Measurements from ENCODE around the gene PRELID1. TPM values are rescaled to one million over a fixed set of nuclear protein-coding genes. Genes with fewer than 3 reads are reported as not detected.
"Not testable (repeated sequence)": the region's sequence is repeated elsewhere in the genome, so short reads cannot be mapped to it uniquely, and the experiment has no call there.

Gene PRELID1
- total RNA-seq, 2 donors from 2014 or later = 310 to 360 TPM

DNA sequence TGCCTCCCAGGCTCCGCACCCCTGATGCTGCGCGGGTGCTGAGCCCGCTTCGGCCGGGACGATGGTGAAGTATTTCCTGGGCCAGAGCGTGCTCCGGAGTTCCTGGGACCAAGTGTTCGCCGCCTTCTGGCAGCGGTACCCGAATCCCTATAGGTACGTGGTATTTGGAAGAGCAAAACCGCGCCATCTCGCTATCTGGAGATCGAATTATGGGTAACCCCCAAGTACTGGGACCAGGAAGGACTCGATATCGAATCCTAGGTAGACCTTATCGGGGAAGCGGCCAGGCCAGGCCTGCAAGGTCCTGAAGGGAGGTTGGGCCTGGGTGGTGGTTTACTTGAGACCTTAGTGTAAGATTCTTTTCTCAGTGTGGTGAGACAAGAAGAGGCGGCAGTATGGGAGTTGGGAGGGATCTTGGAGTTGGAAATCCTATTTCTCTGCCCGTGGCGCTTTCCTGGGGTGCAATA is 359 bp downstream of the PRELID1 start:
- Mint-ChIP-seq H3K4me3 (peak overlapping the region; percentile 96), H3K4me1 (ENCODE audit: low read depth in 2 of 2) (peaks cover 65 to 78% of the 10 kb centered on the region in 2 donors), H3K27me3 (no peaks in the 10 kb centered on the region), H3K9me3 (no peaks in the 10 kb centered on the region), H3K27ac (peak overlapping the region; percentile 82 to 83), H3K36me3 (peaks cover 4% of the 10 kb centered on the region)
- DNase-seq (ENCODE audit: low spot score) = no peak
- ATAC-seq = no peak

DNA sequence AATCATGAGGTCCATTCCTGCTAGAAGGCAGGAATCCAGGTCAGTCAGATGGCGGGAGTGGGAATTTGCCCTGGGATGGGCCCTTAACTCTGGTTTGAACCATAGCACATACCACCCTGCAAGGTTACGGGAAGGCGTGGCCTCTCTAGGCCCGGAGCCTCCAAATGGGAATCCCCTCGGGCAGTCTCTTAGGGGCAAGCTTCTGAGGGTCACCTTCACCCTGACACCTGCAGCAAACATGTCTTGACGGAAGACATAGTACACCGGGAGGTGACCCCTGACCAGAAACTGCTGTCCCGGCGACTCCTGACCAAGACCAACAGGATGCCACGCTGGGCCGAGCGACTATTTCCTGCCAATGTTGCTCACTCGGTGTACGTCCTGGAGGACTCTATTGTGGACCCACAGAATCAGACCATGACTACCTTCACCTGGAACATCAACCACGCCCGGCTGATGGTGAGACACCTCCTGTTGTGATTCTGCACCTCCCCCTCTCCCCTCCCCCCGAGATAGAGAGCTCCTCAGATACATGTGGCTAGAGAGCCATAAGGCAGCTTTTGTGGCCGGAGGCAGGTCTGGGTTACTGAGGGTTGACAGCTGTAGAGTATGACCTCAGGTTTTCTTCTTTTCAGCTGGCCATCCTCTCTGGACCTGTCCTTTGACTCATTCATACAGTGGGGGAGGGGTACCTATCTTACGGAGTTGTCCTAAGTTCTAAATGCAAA is 957 bp downstream of the PRELID1 start:
- Mint-ChIP-seq H3K4me3 (peak overlapping the region; percentile 96), H3K9me3 (no peaks in the 10 kb centered on the region), H3K4me1 (ENCODE audit: low read depth in 2 of 2) (peaks cover 66 to 78% of the 10 kb centered on the region in 2 donors), H3K27ac (peak overlapping the region; percentile 82 to 83), H3K36me3 (peaks cover 4% of the 10 kb centered on the region), H3K27me3 (no peaks in the 10 kb centered on the region)
- DNase-seq (ENCODE audit: low spot score) (no peak), ATAC-seq (no peak)

- H3K9me3 Mint-ChIP-seq = not testable (repeated sequence)
Measured at GRCh38 chr5:177306103-177306640, 2.6 kb downstream of the PRELID1 start.

GRCh38 chr5:177306674-177307543 is 3.3 kb downstream of the PRELID1 start:
- Mint-ChIP-seq H3K4me1 (ENCODE audit: low read depth in 2 of 2) (peaks cover 59 to 68% of the 10 kb centered on the region in 2 donors), H3K36me3 (peaks cover 4% of the 10 kb centered on the region), H3K9me3 (no peaks in the 10 kb centered on the region), H3K27me3 (no peaks in the 10 kb centered on the region), H3K4me3 (peak overlapping the region; percentile 96), H3K27ac (peak overlapping the region; percentile 82 to 83)
- DNase-seq (ENCODE audit: low spot score) = peak; percentile 71
- peak in 1 of 2 donors; percentile 17 for ATAC-seq

More at GRCh38 chr5:177306103-177306640, 2.6 kb downstream of the PRELID1 start:
- not testable (repeated sequence) for DNase-seq (ENCODE audit: low spot score); H3K27me3 Mint-ChIP-seq; ATAC-seq; H3K36me3 Mint-ChIP-seq
- H3K4me3 Mint-ChIP-seq = peak overlapping the region; percentile 96
- peaks cover 62 to 75% of the 10 kb centered on the region in 2 donors for H3K4me1 Mint-ChIP-seq (ENCODE audit: low read depth in 2 of 2)
- peak overlapping the region; percentile 82 to 83 for H3K27ac Mint-ChIP-seq

DNA sequence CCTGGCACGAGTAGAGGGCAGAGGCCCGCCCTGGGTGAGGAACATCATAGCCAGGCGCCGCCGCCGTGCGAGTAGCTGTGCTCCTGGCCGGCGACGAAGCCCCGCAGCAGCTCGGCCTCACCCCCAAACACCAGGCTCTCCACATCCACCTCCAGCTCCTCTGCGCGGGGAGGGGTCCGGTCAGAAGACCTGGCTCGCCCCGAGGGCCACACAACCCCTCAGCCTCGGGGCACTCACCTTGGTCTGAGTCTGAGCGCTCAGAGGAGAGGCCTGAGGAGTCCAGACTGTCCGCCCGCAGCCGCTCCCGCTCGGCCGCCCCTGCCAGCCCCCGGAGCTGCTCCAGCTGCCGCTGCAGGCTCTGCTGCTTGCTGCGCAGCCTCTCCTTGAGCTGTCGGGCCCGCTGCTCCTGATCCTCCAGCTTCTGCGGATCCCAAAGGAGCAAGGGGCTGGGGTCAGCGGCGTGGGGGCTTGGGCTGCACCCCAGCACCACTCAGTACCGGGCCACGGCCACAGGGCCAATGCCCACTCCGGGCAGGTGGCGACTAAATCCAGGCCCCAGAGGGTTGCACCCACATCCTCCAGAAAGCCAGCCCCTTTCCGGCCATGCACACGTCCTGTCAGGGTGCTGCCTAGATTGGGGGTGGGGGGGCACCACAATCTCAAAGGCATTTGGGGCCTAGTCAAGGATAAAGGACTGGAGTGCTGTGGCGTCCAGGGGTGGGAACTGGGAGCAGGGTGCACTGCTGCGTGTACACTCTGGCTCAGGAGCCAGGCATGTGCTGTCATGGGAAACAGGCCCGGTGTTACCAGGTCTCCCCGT is 4.2 kb downstream of the PRELID1 start:
- ATAC-seq = no peak
- Mint-ChIP-seq H3K9me3 (no peaks in the 10 kb centered on the region), H3K4me3 (no peak overlapping the region), H3K27ac (peak overlapping the region in 1 of 2 donors; percentile 82), H3K4me1 (ENCODE audit: low read depth in 2 of 2) (peaks cover 56 to 61% of the 10 kb centered on the region in 2 donors), H3K36me3 (peaks cover 4% of the 10 kb centered on the region), H3K27me3 (no peaks in the 10 kb centered on the region)
- no peak for DNase-seq (ENCODE audit: low spot score)

- no peaks in the 10 kb centered on the region for H3K9me3 Mint-ChIP-seq
- DNase-seq (ENCODE audit: low spot score) = no peak
- H3K27ac Mint-ChIP-seq = peak overlapping the region; percentile 45 to 63
- H3K4me3 Mint-ChIP-seq = peak overlapping the region; percentile 71
- peaks cover 57 to 58% of the 10 kb centered on the region in 2 donors for H3K4me1 Mint-ChIP-seq (ENCODE audit: low read depth in 2 of 2)
- ATAC-seq = no peak
- H3K36me3 Mint-ChIP-seq = peaks cover 4% of the 10 kb centered on the region
- H3K27me3 Mint-ChIP-seq = no peaks in the 10 kb centered on the region
Measured at GRCh38 chr5:177308740-177309139, 5.1 kb downstream of the PRELID1 start.

- H3K27ac Mint-ChIP-seq = peak overlapping the region; percentile 45 to 63
- H3K36me3 Mint-ChIP-seq = peaks cover 4% of the 10 kb centered on the region
- ATAC-seq = peak in 1 of 2 donors; percentile 15
- no peaks in the 10 kb centered on the region for H3K9me3 Mint-ChIP-seq
- no peaks in the 10 kb centered on the region for H3K27me3 Mint-ChIP-seq
- DNase-seq (ENCODE audit: low spot score) = peak; percentile 79
- peak overlapping the region; percentile 71 for H3K4me3 Mint-ChIP-seq
- H3K4me1 Mint-ChIP-seq (ENCODE audit: low read depth in 2 of 2) = peaks cover 53 to 54% of the 10 kb centered on the region in 2 donors
Measured at GRCh38 chr5:177309351-177310191, 6.0 kb downstream of the PRELID1 start.

GRCh38 chr5:177310332-177310731 is 6.7 kb downstream of the PRELID1 start:
- Mint-ChIP-seq H3K36me3 (peaks cover 4% of the 10 kb centered on the region), H3K4me1 (ENCODE audit: low read depth in 2 of 2) (peaks cover 46 to 47% of the 10 kb centered on the region in 2 donors), H3K4me3 (peak overlapping the region; percentile 96), H3K27ac (peak overlapping the region; percentile 55 to 71), H3K9me3 (no peaks in the 10 kb centered on the region), H3K27me3 (no peaks in the 10 kb centered on the region)
- ATAC-seq (no peak), DNase-seq (ENCODE audit: low spot score) (no peak)

- peak overlapping the region; percentile 55 to 71 for H3K27ac Mint-ChIP-seq
- no peaks in the 10 kb centered on the region for H3K9me3 Mint-ChIP-seq
- ATAC-seq (no peak), DNase-seq (ENCODE audit: low spot score) (peak; percentile 76)
- peak overlapping the region; percentile 96 for H3K4me3 Mint-ChIP-seq
- no peaks in the 10 kb centered on the region for H3K27me3 Mint-ChIP-seq
- peaks cover 4% of the 10 kb centered on the region for H3K36me3 Mint-ChIP-seq
- peaks cover 40 to 43% of the 10 kb centered on the region in 2 donors for H3K4me1 Mint-ChIP-seq (ENCODE audit: low read depth in 2 of 2)
Measured at GRCh38 chr5:177310757-177311391, 7.3 kb downstream of the PRELID1 start.

DNA sequence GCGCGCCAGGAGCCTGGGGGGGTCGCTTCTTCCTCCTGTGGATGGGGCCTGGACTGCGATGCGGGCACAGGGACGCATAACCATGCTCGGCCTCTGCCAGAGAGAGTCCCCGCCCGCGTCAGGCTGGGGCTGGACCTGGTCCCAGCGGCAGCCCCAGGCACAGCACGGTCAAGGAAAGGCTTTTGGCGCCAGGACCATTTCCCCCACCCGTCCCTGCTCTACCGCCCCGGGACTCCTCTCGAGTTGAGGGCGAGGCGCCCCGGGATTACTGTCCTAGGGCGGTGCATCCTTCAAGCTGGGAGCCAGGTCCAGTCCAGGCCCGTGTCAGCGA is 7.8 kb downstream of the PRELID1 start:
- Mint-ChIP-seq H3K4me1 (ENCODE audit: low read depth in 2 of 2) (peaks cover 35 to 38% of the 10 kb centered on the region in 2 donors), H3K4me3 (peak overlapping the region; percentile 96), H3K9me3 (no peaks in the 10 kb centered on the region), H3K27me3 (no peaks in the 10 kb centered on the region), H3K27ac (peak overlapping the region; percentile 55 to 71), H3K36me3 (peaks cover 4% of the 10 kb centered on the region)
- DNase-seq (ENCODE audit: low spot score) = no peak
- ATAC-seq = peak in 1 of 2 donors; percentile 0

DNA sequence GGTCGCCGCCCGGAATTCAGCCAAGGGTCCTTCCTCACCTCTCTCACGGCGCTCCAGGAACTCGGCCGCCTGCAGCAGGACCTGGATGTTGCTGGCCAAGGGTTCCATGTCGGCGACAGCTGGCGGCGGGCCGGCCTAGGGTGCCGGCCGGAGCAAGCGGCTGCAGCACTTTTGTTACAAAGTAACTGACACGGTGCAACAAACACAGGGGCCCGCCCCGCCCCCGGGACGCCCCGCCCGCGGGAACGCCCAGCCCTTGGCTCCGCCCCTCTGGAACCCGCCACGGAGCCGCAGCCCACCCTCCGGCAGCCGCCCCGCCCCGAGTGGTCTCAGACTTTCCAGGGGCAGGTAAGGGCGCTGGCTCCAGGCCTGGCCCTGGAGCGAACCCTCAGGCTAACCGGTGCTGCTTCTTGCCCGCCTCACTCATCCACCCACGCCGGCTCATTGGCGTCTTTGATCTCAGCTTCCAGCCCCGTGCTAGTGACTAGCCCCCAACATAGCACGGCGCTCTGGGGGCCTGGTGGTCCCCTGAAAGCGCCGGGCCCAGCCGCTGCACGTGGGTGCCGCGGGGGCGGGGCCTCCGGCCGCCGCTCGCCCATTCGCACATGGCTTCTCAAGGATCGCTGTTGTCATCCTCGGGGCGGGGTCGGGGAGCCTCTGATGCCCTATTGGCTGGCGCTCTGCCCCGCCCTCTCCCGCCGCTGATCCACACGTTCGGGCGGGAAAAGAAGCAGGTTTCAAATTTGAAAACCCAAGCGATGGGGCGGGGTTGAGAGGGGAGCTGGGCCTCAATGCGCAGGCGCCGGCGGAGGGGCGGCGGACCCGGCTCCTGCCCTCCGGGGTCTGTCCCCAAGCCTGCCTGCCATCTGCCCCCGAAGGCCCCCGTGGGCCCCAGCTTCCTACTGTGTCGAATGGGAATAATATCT is 8.4 kb downstream of the PRELID1 start, which contains the start of gene MXD3:
Gene MXD3 (minus strand): TSS at position 176 of the 926 bp plus-strand sequence. CDS start 68 bp downstream, at position 108.
- Mint-ChIP-seq H3K27ac (peak within 1 kb of the TSS; percentile 61 to 71), H3K36me3 (peaks cover under 1% of the 10 kb centered on the region), H3K4me1 (ENCODE audit: low read depth in 2 of 2) (peaks cover 29 to 32% of the 10 kb centered on the region in 2 donors), H3K4me3 (peak within 1 kb of the TSS; percentile 96), H3K27me3 (no peaks in the 10 kb centered on the region), H3K9me3 (no peaks in the 10 kb centered on the region)
- DNase-seq (ENCODE audit: low spot score) (peak; percentile 97), ATAC-seq (peak; percentile 91 to 93)

All from natural killer cell treated with Interleukin-12 subunit alpha and Interleukin-12 subunit beta and Interleukin-15 and Interleukin-18, amount 100 ng/mL, for 72 hours (primary cell).